ENCODE measurements around the gene OLFML2B.

OLFML2B gene

GRCh38 chr1:161935264-161935663, 88.4 kb downstream of the OLFML2B start:
- H2BK120ac ChIP-seq (ENCODE audit: insufficient read depth, low read length, poor library complexity), result no peak overlapping the region
- DNase-seq, result no peak
- H3K27me3 ChIP-seq (ENCODE audit: insufficient read depth, low read length), result no peaks in the 10 kb centered on the region
- no peak overlapping the region for H3K14ac ChIP-seq (ENCODE audit: low read length)
- no peak overlapping the region for H3K4ac ChIP-seq (ENCODE audit: low read depth, low read length)
- no peaks in the 10 kb centered on the region for H3K36me3 ChIP-seq (ENCODE audit: control insufficient read depth in 1 of 2, insufficient read depth in 2 of 2, low read length in 2 of 2)
- H3K9ac ChIP-seq (ENCODE audit: low read length), result no peak overlapping the region
- H3K18ac ChIP-seq (ENCODE audit: low read length), result no peak overlapping the region
- no peak overlapping the region for H3K27ac ChIP-seq (ENCODE audit: low read depth, low read length)
- H3K23ac ChIP-seq (ENCODE audit: low read length), result no peak overlapping the region
- H3K4me1 ChIP-seq (ENCODE audit: control insufficient read depth in 1 of 2, insufficient read depth in 2 of 2, low read length in 2 of 2), result no peaks in the 10 kb centered on the region
- H3K79me2 ChIP-seq (ENCODE audit: control insufficient read depth, insufficient read depth, low read length, poor library complexity), result no peaks in the 10 kb centered on the region
- WGBS (ENCODE audit: extremely low coverage, insufficient coverage, insufficient read length), result no CpG with 5 or more reads among the region's 1 CpG
- H4K12ac ChIP-seq (ENCODE audit: low read depth, low read length), result no peak overlapping the region
- H2BK12ac ChIP-seq (ENCODE audit: low read length), result no peak overlapping the region
- H3K4me2 ChIP-seq (ENCODE audit: low read length), result no peak overlapping the region
- H4K91ac ChIP-seq (ENCODE audit: low read depth, low read length), result no peak overlapping the region
- no peak overlapping the region for H2AFZ ChIP-seq (ENCODE audit: insufficient read depth, low read length, poor library complexity)
- H3K4me3 ChIP-seq (ENCODE audit: low read depth, low read length), result no peak overlapping the region
- H2BK5ac ChIP-seq (ENCODE audit: low read depth, low read length, poor library complexity), result no peak overlapping the region
- H4K8ac ChIP-seq (ENCODE audit: low read depth, low read length), result no peak overlapping the region
- no peak overlapping the region for H2AK5ac ChIP-seq (ENCODE audit: low read length)
- no peaks in the 10 kb centered on the region for H3K79me1 ChIP-seq (ENCODE audit: low read length)
- H3K9me3 ChIP-seq (ENCODE audit: insufficient read depth, low read depth, low read length), result no peaks in the 10 kb centered on the region

DNA sequence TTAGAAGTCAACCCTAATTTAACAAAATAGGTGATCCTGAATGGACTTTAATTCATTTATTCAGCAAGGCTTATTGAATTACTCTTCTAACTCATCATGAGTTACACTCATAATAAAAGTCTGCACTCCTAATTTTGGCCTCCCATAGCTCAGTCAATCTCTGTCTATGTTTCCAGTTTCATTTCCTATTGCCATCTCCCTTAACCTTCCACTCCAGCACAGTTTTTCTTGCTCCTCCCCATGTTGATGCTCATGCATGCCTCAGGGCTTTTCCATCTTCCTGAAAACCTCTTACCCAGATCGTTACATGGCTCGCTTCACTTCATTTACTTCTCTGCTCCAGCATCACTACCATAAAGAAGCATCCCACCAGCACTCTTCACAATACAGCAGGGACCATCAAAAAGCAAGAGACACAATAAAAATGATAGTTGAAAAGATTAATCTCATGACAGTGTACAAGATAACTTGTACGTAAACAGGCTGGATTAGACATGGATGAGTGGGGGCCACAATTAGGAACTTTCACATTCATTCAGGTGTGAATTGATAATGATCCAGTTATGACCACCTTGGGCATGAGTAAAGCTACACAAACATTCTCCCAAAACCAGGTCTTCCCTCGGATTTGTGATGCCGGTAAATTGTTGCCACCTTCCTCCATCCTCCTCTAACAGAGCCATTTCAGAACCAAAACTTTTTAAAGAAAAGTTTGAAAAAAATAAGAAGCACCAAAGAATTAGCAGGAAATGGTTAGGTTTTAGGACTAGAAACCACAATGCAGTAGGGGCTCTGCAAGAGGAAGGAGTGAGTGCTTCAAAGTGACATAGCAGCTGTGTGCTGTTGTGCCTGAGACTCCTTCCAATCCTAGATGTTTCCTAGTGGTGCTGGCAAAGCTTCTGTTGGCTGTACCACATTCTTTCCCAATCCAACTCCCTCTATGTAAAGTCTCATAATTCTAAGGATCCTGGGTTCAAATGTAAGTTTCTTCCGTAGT, 89.8 kb downstream of the OLFML2B start:
- Histone ChIP-seq H2AK5ac (ENCODE audit: low read length) (no peak overlapping the region), H3K9ac (ENCODE audit: low read length) (no peak overlapping the region), H3K14ac (ENCODE audit: low read length) (no peak overlapping the region), H2BK120ac (ENCODE audit: insufficient read depth, low read length, poor library complexity) (no peak overlapping the region), H2BK12ac (ENCODE audit: low read length) (no peak overlapping the region), H3K4me2 (ENCODE audit: low read length) (no peak overlapping the region), H3K4ac (ENCODE audit: low read depth, low read length) (no peak overlapping the region), H3K27me3 (ENCODE audit: insufficient read depth, low read length) (no peaks in the 10 kb centered on the region), H3K36me3 (ENCODE audit: control insufficient read depth in 1 of 2, insufficient read depth in 2 of 2, low read length in 2 of 2) (no peaks in the 10 kb centered on the region), H2BK5ac (ENCODE audit: low read depth, low read length, poor library complexity) (no peak overlapping the region), H4K8ac (ENCODE audit: low read depth, low read length) (no peak overlapping the region), H3K4me3 (ENCODE audit: low read depth, low read length) (no peak overlapping the region), H3K79me2 (ENCODE audit: control insufficient read depth, insufficient read depth, low read length, poor library complexity) (no peaks in the 10 kb centered on the region), H3K23ac (ENCODE audit: low read length) (no peak overlapping the region), H2AFZ (ENCODE audit: insufficient read depth, low read length, poor library complexity) (no peak overlapping the region), H3K79me1 (ENCODE audit: low read length) (no peaks in the 10 kb centered on the region), H3K9me3 (ENCODE audit: insufficient read depth, low read depth, low read length) (no peaks in the 10 kb centered on the region), H4K12ac (ENCODE audit: low read depth, low read length) (no peak overlapping the region), H3K27ac (ENCODE audit: low read depth, low read length) (no peak overlapping the region), H3K18ac (ENCODE audit: low read length) (no peak overlapping the region), H4K91ac (ENCODE audit: low read depth, low read length) (no peak overlapping the region), H3K4me1 (ENCODE audit: control insufficient read depth in 1 of 2, insufficient read depth in 2 of 2, low read length in 2 of 2) (no peaks in the 10 kb centered on the region)
- no peak for DNase-seq
- no CpG with 5 or more reads among the region's 6 CpGs for WGBS (ENCODE audit: extremely low coverage, insufficient coverage, insufficient read length)
